HG02642 (cell line): ENCODE measurements around the gene SUPT6H.
A peak's percentile ranks its signal among the peaks of the same experiment; 100 is the strongest.

Experiments
- ATAC-seq: cut with Tn5 transposase; IDR thresholded peaks from one replicate; pipeline ENCODE4 v1.9.1; 2021; ENCODE audit warnings: mild to moderate bottlenecking; ENCODE audit not compliant: unreplicated experiment, poor library complexity

Gene SUPT6H

DNA sequence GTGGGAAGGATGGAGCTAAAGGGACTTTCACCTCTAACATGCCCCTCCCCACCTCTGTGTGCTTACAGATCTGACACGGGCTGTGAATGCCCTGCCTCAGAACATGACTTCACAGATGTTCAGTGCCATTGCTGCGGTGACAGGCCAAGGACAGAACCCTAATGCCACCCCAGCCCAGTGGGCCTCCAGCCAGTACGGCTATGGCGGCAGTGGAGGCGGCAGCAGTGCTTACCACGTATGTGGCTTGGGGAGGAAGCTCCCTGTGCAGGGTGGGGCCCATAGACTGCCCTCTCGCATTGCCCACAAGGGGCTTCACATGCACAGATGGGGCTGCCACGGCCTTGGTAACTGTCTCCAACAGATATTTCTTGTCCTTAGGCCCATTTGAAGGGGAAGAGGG, 38.3 kb downstream of the SUPT6H start:
- no peak for ATAC-seq

DNA sequence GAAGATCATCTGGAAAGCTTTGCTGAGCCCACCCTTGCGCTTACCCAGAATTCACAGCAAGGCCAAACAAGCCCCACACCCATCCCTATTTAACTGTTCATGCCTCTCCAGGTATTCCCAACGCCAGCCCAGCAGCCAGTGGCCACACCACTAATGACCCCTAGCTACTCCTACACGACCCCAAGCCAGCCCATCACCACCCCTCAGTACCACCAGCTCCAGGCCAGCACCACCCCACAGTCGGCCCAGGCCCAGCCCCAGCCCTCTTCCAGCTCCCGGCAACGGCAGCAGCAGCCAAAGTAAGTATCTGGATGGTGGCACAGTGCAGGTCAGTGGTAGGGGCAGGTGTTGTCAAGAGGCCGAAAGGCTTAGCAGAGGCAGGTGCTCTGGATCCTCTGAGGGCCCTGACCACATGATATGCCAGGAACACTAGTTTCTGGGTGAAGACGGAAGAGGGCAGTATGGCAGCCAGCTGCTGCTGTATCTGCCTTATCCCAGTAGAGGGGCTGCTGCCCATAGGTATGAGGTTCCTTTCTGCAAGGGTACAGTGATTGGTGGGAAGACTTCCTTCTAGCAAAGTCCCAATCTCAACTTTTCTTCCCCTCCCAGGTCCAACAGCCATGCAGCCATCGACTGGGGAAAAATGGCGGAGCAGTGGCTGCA, 39.0 kb downstream of the SUPT6H start:
- no peak for ATAC-seq

DNA sequence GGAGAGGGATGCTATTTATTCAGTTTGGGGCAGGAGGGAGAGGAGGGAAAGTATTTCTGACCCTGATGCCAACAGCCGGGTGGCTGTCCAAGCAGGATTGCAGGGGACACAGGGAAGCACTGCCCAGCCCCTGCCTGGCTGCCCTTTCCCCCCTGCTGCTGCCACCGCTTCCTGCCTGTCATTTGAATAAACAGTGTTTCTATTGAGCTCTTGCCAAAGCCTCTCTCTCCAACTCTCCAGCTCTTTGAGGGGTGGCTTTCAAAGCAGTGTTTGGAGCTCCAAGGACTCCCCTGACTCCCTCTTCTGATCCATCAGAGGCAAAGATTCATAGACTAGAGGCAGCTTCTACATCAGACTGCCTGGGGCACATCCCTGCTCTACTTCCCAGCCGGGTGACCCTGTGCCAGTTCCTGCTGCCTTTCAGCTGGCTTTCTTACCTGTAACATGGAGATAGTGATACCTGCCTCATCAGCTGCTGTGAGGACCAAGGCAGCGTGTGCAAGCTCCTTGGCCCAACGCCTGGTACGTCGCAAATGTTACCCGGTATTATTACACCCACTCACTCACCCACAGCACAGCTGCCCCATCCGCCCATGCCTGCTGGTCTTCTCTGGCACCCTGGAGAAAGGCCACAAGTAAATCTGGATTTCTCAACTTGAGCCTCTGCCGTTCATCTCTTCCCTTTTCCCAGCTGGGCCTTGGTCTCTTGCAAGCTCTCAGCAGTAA, 40.2 kb downstream of the SUPT6H start:
- ATAC-seq, result no peak

DNA sequence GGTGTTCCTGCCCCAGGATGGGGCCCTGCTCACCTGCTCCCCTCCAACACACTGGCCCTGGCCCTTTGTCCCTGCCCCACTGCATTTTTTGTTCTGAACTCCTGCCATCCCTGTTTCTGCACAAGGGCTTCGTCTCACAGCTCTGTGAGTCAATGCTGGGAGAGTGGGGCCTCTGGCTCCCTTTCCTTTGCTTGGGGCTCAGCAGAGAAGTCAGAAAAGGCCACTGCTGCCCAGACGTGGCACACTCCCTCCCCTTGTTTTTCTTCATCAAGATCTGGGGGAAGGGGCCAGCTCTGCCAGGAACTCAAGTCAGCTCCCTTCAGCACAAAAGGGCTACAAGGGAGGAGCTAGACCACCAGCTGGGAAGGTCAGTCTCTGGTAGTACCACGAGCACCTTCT, 40.7 kb downstream of the SUPT6H start:
- ATAC-seq, result no peak

DNA sequence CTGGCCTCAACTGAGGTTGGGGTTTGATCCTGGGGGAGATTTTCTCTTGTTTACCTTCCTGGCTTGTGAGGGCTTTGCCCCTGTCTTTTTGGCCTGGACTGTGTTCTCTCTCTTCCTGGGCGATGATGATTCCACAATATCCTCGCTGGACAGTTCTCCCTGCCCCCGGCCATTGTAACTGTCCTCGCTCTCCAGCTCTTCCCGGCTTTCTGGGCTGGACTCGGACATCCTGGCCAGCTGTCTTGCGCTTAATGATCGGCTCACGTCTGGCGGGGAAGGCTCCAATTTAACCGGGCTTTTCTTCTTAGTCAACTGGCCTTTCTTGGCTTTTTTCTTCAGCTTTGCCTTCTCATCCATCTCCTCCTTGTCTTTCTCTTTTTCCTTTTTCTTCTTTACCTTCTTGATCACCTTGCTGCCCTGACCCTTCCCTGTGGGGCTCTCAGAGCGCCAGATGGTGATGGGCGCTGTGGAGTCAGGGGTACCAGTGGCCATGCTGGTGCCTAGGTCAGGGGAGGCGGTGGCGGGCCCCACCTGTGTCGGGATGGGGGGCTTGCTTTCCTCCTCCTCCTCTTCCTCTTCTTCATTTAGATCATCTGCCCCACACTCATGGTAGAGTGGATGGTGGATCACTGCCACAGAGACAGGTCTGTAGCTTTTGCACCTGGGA, 41.7 kb downstream of the SUPT6H start:
- no peak for ATAC-seq

DNA sequence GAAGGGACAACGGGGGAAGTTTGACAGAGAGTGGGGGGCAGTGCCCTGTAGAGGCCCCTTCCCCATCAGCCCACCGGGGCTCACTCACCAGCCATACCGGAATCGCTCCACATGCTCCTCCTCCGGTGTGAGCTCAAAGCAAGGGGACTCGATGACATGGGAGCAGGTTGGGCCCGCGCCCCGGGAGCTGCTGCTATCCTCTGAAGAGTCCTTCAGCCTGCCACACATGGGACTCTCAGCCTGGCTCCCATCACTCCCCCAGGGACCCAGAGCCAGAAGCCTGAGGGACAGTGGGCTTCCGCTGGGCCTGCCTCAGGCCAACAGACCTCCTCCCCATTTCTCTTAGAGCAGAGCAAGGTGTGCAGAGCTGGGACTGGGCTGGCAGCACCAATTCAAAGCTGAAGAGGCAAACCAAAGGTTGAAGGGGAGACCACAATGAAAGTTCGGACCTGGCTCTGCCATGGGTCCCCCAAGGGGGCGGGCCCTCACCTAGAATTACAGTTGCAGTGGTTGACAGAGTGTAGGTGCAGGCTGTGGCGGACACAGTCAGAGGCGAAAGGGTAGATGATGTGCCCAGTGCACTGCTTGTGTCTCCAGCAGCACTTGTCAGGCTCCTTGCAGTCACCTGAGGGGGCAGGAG, 42.3 kb downstream of the SUPT6H start:
- no peak for ATAC-seq

DNA sequence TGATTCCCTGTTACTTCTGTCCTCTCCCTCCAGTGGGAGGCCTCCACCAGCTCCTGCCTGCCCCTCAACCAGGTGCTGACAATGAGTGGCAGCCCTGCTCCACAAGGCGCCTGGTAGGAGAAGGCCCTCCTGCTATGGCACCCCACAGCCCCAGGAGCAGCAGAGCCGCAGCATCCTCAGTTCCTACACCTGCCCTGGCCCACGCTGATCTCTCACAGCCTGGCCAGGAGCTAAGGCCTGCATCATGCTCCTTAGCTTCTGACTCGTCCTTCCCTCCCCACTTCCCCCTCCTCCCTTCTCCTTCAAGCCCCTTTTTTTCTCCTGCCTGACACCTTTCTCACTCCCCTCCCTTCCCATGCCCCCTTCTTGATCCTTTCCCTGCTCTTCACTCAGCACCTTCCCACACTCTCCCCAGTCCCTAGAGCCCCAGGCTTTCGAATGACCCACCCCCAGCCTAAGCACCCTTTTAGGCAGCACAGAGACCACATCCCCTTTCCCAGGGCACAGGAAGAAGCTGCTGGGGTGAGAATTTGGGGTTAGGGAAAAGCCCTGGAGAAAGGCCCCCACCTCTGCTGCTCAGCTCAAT, 43.2 kb downstream of the SUPT6H start:
- ATAC-seq, result no peak

DNA sequence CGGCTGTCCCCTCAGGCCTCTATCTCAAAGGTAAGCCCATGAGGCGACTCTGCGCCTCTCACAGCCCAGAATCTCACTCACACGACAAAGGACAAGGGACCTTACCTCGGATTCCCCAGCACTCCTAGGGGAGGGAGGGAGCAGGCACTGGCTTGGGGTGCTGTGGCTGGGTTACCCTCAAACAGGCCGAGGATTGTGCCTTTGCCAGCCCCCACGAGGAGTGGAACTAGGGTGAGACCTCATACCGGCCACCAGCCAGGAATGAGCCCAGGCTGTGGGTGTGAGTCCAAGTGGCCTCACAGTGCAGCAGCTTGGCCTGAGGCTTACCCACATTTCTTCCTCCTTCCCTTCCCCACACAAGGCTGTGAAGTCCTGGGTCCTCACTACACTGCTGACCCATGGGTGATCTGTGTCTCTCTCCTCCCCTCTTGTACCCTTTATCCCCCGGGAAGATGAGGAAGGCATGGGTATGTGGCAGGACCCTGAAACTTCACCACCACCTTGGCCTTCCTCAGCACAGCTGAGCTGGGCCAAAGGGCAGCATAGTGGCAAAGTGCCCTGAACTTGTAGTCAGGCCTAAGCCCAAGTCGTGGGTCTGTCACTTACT, 43.8 kb downstream of the SUPT6H start:
- ATAC-seq, result no peak

DNA sequence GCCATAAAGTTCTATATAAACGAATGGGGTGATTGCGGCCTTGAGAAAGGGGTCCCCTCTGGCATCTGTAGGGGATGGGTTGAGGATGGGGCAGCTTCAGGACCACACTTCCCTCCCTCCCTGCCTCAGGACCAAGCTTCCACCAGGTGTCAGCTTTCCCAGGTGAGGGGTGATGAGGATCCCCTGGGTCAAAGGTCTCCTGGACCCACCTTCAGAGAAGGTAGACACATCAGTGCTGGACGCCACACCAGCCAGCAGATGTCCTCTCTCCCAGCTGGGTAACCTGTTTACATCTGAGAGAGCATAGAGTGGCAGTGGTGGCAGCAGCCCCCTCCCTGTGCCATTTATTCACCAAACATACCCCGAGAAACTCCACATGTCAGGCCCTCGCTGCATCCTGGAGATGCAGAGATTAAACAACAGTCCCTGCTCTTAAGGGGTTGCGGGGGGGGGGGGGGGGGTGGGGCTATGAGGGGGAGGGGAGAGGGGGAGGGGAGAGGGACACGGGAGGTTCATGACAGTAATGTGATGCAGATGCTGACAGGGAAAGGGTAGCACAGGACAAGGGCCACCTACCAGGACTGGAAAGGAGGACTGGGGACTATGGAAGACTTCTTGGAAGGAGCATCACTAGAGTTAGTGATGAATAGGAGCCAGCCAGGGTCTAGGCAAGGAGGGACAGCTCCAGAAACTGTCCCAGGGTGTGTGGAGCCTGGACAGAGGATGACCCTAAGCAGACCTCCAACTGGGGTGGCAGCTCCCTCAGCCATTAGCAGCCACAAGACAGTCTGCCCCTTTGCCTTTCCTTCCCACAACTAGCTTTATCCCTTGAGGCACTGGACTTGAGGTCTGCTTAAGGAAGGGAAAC, 44.7 kb downstream of the SUPT6H start:
- no peak for ATAC-seq

DNA sequence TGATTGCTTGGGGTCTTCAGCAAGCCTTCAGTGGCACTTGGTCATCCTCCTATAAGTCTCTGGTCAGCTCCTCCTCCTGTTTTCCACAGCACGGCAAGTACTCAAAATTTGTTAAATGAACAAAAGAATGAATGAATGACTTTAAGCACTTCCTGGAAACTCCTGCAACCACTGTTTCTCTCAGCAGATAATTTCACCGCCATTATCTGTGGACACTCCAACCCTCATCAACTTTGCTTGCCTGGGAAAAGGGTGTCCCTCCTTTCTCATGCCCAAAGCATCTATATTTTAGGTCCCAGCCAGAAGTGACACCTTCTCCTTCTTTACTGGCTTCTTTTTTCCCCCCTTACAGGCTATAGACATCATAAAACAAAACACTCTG, 45.3 kb downstream of the SUPT6H start:
- ATAC-seq, result no peak

DNA sequence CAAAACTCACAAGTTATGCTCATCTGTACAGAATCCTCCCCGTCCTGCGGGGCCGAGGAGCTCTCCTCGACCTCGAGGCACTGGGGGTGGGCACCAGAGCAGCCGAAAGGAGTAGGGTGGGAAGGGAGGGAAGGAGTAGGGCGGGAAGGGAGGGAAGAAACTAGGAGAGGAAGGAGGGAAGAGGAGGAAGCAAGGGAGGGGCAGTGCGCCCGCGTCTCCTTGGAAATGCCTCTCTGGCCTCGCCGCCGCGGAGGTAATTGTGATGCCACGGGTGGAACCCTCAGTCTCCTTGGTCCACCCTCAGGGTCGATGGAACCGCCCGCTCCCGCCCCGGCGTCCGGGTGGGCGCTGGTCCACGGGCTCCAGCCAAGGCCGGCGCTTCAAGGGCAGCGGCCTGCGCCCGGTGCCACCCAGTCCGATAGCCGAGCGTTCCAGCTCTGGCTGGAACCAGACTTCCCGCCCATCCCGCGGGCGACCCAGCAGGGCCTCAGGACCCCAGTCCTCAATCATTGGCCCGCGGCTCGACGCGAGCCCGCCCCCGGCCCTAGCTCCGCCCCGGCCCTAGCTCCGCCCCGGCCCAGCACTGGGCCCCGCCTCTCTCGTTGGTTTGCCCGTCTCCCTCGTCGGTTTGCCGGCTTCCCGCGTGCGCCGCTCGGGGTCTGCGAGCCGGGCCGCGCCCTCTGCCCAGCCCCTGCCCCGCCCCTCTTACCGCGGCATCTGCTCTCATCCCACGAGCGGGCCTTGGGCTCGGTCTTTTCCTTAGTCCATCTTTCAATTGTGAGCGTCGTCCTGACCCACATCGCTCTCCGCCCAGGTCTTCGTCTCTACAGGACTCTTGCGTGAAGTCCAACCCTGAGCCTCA, 49.1 kb downstream of the SUPT6H start:
- ATAC-seq, result peak; percentile 83

DNA sequence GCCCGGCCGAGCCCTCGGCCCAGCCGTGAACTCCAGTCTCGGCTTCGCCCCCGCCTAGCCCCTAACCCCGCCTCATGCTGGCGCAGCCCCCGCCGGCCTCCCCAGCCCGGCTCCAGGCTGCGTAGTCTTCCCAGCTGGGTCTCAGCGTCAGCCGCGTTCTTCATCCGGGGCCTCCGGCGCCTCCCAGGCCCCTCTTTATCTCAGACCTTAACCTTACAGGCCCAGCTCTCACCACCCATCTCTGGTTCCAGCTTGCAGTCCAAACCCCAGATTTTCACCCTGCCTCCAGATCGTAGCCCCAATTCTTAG, 49.7 kb downstream of the SUPT6H start, which contains the start of gene PROCA1:
TSS of gene PROCA1 (minus strand) at position 166 of the 309 bp plus-strand sequence. CDS start 228 bp downstream, outside the sequence.
- peak; percentile 38 for ATAC-seq

DNA sequence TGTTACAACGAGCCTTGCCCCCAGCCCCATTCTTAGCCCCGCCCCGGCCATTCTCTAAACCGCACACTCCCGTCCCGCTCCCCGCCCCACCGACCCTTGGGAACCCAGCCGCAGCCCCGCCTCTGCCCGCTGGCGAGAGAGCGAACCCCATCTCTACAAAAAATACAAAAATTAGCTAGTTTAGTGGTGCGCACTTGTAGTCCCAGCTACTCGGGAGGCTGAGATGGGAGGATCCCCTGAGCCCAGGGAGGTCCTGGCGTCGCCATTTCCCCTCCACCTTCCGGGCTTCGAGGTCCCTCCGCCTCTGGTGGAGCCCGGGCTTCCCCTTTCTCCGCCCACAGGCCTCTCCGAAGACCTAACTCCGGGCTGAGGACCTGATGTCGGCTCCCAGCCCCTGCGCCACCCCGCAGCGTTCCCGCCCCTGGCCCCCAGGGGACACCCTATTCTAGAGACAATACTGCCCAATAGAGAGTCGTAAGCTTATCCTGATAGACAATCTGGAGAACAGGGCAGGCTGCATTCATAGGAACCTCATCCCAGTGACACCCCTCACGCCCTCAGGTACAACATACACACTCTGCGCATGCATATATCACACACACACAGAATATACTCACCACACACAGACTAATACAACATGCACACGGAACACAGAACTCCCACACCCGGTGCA, 50.2 kb downstream of the SUPT6H start:
- peak; percentile 21 for ATAC-seq

DNA sequence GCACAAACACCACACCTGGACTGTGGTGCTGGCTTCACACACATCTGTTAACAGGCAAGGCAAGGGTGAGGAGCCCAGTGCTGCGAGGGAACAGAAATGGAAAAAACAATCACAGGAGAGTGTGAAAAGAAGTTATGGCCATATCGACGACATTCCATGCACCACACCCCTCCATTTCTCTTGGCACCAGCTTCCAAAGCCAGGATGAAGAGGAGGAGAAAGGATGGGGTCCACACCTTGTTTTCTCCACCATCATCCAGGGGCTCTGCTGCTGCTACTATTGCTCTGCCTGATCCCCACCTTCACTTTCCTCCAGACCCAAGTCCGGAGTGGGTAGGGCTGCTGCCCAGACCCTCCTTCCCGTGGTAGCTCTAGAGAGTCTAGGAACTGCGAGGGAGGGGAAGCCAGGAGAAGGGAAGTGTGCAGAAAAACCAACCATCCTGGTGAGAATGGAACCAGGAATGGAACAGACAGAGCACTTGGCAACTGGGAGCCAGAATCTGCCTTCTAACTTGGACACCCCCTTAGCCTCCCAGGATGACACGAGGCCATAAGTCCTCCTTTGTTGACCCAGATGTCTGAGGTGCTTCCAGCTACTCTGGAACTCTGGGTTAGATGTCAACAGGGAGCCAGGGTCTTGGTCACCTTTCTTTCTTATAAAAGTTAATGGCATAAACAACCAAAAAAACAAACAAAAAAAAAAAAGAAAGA, 50.9 kb downstream of the SUPT6H start:
- ATAC-seq, result no peak

DNA sequence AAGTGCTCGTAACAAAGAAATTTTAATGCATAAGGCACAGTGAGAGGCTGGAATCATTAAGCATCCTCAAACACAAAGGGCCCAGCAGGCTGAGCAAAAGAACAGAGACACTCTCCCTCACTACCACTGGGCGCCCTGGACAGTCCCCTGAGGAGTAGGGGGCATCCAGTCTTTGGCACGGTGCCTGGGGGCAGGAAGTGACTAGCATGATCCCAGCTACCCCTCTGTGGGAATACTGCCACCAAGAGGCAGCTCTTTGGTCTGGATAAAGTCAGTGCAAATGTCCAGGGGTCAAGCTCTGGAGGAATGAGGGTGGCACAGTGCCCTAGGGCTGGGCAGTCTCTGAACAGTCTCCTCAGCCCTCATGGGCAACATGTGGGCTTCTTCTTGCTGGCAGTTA, 52.3 kb downstream of the SUPT6H start:
- ATAC-seq, result no peak

DNA sequence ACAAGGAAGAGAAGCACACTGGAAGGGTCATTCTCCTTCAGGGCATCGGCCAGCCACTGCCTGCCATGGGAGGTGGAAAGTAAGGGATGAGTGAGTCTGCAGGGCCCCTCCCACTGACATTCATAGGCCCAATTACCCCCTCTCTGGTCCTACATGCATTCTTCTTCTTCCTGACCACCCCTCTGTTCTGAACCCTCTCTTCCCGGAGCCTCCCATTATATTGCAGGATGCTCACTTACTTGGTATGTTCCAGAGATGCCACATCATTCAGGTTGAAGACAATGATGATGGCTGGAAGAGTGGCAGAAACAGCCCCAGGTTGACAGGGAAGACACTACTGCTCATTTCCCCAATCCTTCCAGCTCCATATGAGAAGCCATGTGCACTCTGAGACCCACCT, 53.2 kb downstream of the SUPT6H start:
- no peak for ATAC-seq

DNA sequence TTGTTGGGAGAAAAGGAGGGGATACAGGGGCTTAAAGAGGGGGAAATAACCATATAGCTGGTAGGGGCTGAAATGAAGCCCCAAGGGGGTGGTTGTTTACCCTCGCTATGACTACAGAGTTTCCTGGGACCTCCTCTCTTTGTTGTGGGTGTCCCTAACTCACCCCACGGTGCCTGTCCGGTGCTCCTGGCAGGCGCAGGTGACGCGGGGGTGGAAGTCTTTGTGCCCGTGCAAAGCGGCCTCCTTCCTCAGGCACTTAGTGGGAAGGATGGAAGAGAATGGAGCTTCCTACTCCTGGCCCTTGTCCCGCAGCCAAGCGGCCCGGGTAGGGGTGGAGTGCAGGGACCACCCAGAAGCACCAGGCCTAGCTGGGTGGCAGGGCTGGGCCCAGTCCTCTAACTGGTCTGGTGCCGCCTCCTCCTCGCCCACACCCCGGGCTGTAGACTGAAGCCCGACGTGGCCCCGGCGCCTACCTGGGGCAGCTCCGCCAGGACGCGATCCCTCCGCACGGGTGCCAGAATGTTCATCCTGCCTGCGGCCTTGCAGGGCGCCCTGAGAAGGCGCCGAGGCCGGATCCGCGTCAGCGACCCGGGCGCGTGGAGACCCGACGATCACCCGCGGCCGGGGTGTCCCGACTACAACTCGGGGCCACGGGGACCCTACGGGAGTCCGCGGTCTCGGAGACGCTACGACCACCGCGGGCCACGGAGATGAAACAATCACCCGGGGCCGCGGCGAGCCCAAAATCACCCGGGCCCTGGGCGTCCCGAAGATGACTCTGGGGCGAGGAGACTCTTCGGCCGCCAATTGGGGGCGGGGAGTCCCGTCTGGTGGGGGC, 55.0 kb downstream of the SUPT6H start:
- ATAC-seq, result no peak
